Middle frontal gyrus (tissue), 1 donor: ENCODE measurements around the gene GPR61.

Experiments used
- DNase-seq: peaks from one replicate; pipeline ENCODE4 v3.0.0-alpha.2; 2015; ENCODE audit warnings: low spot score; ENCODE audit errors: extremely low spot score

Gene GPR61, protein sequence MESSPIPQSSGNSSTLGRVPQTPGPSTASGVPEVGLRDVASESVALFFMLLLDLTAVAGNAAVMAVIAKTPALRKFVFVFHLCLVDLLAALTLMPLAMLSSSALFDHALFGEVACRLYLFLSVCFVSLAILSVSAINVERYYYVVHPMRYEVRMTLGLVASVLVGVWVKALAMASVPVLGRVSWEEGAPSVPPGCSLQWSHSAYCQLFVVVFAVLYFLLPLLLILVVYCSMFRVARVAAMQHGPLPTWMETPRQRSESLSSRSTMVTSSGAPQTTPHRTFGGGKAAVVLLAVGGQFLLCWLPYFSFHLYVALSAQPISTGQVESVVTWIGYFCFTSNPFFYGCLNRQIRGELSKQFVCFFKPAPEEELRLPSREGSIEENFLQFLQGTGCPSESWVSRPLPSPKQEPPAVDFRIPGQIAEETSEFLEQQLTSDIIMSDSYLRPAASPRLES

DNA sequence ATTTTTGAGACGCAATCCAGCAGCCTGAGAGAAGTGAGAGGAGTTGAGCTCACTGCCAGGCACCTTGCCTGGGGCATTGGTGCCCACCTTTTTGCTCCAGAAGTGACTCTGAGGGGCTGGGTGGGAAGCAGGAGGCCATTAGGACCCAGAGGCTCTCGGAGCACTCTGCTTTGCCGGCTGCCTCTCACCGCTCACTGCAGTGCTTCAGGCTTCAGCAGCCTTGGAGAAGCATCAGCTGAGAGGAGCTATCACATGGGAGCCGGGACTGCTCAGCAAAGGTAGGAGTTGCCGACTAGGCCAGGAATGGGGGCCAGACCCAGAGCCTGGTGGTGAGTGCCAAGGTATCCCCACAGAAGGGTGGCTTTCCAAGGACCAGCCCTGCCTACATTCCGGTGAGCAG, at the start of gene GPR61:
GPR61 (plus strand) TSS at position 197 of the 400 bp plus-strand sequence. CDS start 3,151 bp downstream, outside the sequence.
- DNase-seq: peak; percentile 54

DNA sequence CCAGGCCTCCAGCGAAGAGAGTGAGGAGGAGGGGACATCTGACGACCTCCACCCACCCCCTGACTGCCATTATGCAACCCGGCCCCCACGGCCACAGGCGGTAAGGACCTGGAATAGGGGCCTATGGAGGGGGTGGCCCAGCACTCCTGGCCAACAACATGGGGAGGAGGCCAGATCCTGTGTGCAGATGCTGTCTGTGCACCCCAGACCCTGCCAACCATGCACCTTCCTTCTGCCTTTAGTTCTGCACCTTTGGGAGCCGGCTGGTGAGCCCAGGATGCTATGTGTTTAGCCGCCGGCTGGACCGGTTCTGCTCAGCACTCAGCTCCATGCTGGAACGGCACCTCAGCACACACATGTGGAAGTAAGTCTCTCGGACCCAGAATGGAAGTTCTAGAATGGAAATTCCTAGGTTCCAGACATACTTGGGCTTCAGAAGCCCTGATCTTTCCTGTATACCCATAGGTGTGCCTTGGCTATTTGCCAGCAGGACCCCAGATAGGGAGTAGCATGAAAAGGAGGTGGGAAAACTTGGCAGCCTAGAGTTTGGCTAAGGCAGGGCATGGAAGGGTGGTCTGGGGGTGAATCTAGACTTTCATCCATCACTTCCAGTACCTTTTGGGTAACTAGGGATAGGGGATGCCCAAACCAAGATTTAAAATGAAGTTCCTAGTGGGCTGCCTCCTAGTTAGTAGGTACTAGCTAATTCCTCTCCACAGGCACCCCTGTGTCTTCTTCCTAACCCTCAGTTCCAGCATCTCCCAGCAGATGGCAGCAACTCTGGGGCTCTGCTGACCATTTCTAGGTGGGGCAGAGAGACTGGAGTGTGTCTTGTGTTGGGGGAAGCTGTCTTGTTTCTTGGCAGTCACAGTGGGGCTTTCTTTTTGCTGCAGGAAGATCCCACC, 49.4 kb upstream of the GPR61 start:
- peak; percentile 54 for DNase-seq

DNA sequence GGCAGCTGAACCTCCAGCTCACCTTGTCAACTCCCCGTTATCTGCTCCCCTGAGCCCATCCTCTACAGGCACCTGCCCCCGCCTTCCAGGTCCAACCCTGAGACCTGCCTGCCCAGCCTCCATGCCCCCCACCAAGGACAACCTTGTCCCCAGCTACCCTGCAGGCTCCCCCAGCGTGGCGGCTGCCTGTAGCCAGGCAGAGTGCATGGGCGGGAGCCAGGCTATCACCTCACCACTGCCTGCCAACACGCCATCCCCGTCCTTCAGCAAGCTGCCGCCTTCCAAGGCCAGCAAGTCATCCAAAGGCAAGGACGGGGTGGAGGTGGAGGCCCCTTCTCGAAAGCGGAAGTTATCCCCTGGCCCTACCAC, 48.8 kb upstream of the GPR61 start:
- no peak for DNase-seq

- DNase-seq: no peak
Measured at GRCh38 chr1:109491372-109491771, 48.3 kb upstream of the GPR61 start.

DNA sequence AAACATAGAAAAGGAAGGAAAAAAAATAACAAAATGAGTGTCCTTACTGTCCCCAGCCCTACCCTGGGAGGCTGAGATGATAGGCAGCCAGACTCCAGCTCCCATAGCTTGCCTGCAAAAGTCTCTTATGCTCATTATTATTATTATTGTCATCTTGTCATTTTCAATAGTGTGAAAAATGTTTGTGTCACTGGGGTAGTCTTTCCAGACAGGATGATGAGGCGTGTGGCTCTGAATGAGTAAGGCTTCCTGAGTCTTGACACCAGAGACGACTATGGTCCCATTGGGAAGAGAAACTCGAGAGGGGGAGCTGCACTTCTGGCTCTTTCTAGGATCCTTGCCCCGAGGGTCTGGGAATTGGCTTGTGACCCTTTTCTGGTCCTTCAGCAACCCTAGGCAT, 46.9 kb upstream of the GPR61 start:
- DNase-seq: no peak

DNA sequence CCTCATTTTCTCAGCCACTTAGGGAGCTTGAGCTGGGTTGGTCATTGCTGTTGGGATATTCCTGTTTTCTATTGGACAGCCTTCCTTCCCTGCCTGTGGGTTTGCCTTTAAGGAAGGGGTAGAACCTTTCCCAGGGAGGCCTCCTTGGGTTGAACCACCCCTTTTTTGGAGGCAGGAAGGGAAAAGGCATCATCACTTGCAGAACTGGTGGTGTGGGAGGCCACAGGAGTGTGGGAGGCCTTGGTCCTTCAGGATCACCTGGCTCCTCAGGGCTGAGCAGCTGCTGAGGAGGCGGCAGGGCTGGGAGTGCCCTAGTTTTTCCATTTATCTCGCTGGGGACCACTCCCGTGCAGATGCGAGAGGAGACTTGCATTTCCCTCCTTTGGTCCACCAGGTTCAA, 46.4 kb upstream of the GPR61 start:
- DNase-seq: no peak

DNA sequence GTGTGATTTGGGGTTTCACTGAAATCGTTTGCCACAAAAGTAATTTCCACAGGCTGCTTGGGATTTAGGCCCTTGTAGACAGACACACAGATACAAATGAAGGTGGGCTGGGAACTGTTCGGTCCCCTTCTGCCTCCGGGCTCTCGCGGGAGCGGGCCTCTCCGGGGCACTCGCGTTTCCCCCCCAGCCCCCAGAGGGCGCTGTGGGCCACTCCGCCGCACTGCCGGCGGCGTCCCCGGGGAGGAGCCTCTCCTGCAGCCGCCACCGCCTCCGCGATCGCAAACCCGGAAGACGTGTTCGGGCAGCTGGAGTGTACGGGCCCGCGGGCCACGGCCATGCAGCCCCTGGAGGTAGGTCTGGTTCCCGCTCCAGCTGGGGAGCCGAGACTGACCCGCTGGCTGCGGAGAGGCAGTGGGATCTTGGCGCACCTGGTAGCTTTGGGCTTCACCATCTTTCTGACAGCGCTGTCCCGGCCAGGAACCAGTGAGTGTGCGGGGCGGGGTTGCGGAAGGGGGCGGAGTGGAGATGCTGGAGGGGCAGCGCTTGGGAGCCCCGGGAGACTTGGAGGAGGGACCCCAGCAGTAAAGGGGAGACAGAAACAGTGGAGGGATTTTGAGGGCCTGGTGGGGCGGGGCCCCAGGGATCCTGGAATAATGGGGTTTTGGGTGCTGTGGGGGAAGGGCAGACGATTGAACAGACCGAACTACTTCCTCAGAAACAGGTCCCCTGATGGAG, 45.7 kb upstream of the GPR61 start, which contains the start of gene CYB561D1:
CYB561D1 (plus strand) TSS at position 290 of the 735 bp plus-strand sequence; CDS start at position 336, 46 bp downstream.
- peak; percentile 80 for DNase-seq

DNA sequence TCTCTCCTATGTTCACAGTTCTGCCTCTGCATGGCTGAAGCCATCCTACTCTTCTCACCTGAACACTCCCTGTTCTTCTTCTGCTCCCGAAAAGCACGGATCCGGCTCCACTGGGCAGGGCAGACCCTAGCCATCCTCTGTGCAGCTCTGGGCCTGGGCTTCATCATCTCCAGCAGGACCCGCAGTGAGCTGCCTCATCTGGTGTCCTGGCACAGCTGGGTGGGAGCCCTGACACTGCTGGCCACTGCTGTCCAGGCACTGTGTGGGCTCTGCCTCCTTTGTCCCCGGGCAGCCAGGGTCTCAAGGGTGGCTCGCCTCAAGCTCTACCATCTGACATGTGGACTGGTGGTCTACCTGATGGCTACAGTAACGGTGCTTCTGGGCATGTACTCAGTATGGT, 43.9 kb upstream of the GPR61 start:
- DNase-seq: no peak

DNA sequence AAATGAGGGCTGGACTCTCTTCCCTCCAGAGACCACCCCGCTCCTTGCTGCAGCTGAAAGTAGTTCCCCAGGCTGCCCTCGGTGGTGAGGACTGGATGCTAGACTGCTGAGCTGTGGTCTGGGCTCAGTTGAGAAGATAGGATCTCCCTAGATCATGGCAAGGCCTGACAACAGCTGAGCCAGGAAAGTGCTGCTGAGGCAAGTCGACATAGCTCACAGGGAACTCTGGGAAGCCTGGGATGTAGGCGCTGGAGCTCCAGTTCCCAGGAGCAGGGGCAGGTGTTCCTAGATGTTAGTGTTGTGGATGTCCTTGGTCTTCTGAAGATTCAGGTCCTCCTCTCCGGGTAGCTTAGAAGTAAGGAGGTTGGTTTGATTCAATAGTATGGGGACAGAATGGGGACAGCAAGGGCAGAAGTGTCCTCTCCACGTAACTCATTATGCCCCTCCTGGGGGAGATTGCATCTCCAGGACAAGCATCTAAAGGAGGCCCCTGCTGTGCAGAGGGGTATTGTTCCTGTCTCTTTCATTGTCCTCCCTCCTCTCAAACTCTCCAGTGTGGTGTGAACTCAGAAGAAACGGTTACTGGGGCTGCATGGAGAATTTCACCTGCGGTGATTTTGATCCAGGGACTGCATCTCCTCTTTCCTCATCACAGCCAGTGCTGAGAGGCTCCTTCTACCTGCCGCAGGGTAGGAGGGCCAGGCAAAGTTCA, 42.1 kb upstream of the GPR61 start:
- DNase-seq: no peak

GRCh38 chr1:109498161-109498801, 41.4 kb upstream of the GPR61 start:
- DNase-seq: no peak

DNA sequence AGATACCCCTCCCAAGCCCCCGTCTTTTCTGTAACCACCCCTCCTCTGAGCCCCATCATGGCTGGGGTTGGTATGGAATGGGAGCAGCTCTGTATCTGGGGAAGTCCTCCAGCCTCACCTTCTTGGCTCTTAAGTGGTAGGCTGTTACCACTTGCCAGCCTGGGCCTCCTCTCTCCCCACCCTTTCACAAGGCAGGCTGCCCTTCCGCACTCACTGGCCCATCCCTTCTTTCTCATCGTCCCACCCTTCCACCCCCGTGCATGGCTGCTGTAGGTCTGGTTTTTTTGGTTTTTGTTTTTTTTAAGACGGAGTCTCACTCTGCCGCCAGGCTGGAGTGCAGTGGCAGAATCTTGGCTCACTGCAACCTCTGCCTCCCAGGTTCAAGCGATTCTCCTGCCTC, 40.6 kb upstream of the GPR61 start:
- DNase-seq: no peak

DNA sequence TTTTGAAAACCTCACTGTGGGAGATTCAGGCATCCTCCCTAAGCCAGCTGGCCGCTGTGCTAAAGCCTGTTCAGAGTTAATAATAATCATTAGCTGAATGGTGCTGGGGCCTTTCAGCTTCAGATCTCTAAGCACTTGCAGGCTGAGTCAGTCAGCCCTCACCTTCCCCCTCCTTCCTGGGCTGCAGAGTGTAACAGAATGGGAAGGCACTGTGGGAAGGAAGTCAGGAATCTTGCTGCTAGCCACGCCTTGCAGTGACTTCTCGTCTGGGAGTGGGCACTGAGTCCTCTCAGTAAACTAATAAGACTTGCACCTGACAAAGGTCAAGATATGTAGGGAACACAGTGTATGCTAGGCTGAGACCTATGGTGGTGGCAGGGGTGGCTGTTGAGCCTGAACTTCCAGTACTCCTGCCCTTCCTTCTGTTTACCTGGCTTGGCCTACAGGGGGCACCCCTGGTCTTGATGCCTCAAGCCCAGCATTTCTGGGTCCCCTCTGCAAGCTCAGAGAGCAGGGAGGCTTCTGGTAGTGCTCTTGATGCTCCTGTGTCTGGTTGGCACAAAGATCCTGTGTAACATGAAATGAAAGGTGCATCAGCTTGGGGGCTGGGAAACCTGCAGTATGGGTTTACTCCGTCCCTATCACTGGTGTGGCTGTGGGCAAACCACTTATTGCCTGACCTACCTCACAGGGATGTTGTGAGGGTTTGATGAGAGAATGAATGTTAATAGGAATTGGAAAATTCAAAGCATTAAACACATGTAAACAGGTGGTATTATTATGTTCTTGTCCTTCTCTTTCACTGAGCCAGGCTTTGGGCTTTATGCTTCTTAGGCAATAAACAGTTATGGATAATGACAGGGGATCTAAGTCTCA, 39.8 kb upstream of the GPR61 start:
- no peak for DNase-seq

GRCh38 chr1:109500941-109501381, 38.7 kb upstream of the GPR61 start:
- DNase-seq: no peak

GRCh38 chr1:109501644-109502363, 37.9 kb upstream of the GPR61 start:
- no peak for DNase-seq

- DNase-seq: no peak
Measured at GRCh38 chr1:109502364-109502851, 37.3 kb upstream of the GPR61 start.

DNA sequence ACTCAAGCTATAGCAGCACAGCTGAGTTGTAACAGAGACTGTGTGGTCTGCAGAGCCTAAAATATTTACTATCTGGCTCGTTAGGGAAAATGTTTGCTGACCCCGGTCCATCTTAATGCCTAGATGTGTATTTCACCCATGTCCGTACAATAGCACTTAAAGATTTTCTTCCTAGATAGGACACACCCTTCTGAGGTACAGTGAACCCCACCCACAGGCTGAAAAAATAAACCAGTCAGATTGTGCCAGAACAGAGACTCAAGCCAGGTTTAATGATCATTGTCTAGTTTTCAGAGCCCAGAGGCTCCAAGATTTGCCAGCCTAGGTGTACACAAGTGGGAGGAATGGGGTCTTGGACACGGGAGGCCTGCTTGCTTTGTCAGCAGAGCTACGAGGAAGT, 35.7 kb upstream of the GPR61 start:
- DNase-seq: no peak

DNA sequence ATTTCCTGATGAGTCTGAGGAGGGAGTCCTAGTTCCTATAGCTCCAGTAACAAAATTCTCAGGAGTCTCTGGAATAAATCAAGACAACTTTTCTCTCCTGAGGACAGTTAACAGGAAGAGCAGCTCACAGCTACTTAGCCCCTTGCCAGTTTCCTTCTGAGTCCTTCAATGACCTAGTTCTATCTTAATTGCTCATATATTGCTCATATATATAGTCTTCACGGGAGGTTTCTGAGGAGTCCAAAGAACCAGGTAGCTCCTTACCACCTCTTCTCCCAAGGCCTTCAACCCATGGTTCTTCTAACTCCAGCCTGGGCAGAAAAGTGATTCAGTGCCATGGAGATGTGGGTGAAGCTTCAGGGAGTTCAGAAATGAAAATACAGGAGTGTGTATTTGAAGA, 34.7 kb upstream of the GPR61 start:
- DNase-seq: no peak
